HepG2 (cell line): ENCODE data around the gene TELO2. TPM values are rescaled to one million over a fixed set of nuclear protein-coding genes. Genes with fewer than 3 reads are reported as not detected.

Experiments used
- ATM ChIP-seq: fragments of 450-650 bp; IDR thresholded peaks from 2 replicates; pipeline ENCODE4 v1.7.1; 2017; ENCODE audit warnings: mild to moderate bottlenecking, borderline replicate concordance
- ISL2 ChIP-seq: sonication (generic); formaldehyde crosslinking; IDR thresholded peaks from 2 replicates; pipeline ENCODE4 v1.5.0; 2020; ENCODE audit warnings: missing genetic modification reagents
- LCORL ChIP-seq, 2 experiments: fragments of 450-650 bp in 1 of 2; sonication (generic) in 1 of 2; formaldehyde crosslinking in 1 of 2; IDR thresholded peaks; 2 replicates each; pipeline versions ENCODE4 v1.5.0 to v1.6.1; 2017 to 2020; ENCODE audit warnings: antibody characterized with exemption in 1 of 2, missing genetic modification reagents in 1 of 2
- RBAK ChIP-seq: sonication (generic); formaldehyde crosslinking; IDR thresholded peaks from 2 replicates; pipeline ENCODE4 v1.5.1; 2020; ENCODE audit warnings: mild to moderate bottlenecking, missing genetic modification reagents
- SIX4 ChIP-seq: sonication (generic); formaldehyde crosslinking; IDR thresholded peaks from 2 replicates; pipeline ENCODE4 v1.4.0; 2020; ENCODE audit warnings: missing genetic modification reagents
- STAT5B ChIP-seq: sonication (generic); formaldehyde crosslinking; IDR thresholded peaks from 2 replicates; pipeline ENCODE4 v1.4.0; 2020; ENCODE audit warnings: missing genetic modification reagents
- THYN1 ChIP-seq: sonication (generic); formaldehyde crosslinking; IDR thresholded peaks from 2 replicates; pipeline ENCODE4 v1.8.1; 2023; ENCODE audit warnings: low read depth, mild to moderate bottlenecking, moderate library complexity, missing genetic modification reagents, borderline replicate concordance
- ZNF343 ChIP-seq: sonication (generic); formaldehyde crosslinking; IDR thresholded peaks from 2 replicates; pipeline ENCODE4 v1.4.0; 2020; ENCODE audit warnings: mild to moderate bottlenecking, missing genetic modification reagents
- ZNF570 ChIP-seq: sonication (generic); formaldehyde crosslinking; IDR thresholded peaks from 2 replicates; pipeline ENCODE4 v1.4.0; 2020; ENCODE audit warnings: mild to moderate bottlenecking, missing genetic modification reagents, borderline replicate concordance
- ZNF615 ChIP-seq: sonication (generic); formaldehyde crosslinking; IDR thresholded peaks from 2 replicates; pipeline ENCODE4 v1.5.0; 2020; ENCODE audit warnings: mild to moderate bottlenecking, missing genetic modification reagents, borderline replicate concordance
- ZNF674 ChIP-seq: sonication (generic); formaldehyde crosslinking; IDR thresholded peaks from 2 replicates; pipeline ENCODE4 v1.5.0; 2020; ENCODE audit warnings: low read depth, mild to moderate bottlenecking, missing genetic modification reagents
- ZSCAN29 ChIP-seq: sonication (generic); formaldehyde crosslinking; conservative IDR thresholded peaks from 2 replicates; pipeline ENCODE4 v1.4.0; 2020; ENCODE audit warnings: mild to moderate bottlenecking, missing genetic modification reagents
- ZZZ3 ChIP-seq: sonication (generic); formaldehyde crosslinking; IDR thresholded peaks from 2 replicates; pipeline ENCODE4 v1.4.0; 2020; ENCODE audit warnings: missing genetic modification reagents, mild to moderate bottlenecking, borderline replicate concordance
- polyA plus RNA-seq, 8 experiments: library from polyadenylated mRNA; depleted of rRNA in 3 of 8; stranded (reverse) in 7 of 8; unstranded in 1 of 8; fragments of >200 nt; fragmentation: Illumina TruSeq in 4 of 8; extraction: Trizol in 4 of 8; gene quantifications; 2 replicates each; pipeline versions ENCODE4 v1.2.1 to v1.2.3, GENCODE V29; 2011 to 2016; ENCODE audit warnings: low read depth in 4 of 8, missing spikeins in 1 of 8, mixed read lengths in 1 of 8; ENCODE audit not compliant: insufficient read depth in 1 of 8
- total RNA-seq, 5 experiments: library from RNA; depleted of rRNA; stranded (reverse); fragments of >200 nt; fragmentation: Illumina TruSeq; extraction: Trizol; gene quantifications; 2 replicates each; pipeline ENCODE4 v1.2.3, GENCODE V29; 2016; ENCODE audit warnings: low read depth in 1 of 5
- TF ChIP-seq, protein P1 (sequence below): sonication (generic); formaldehyde crosslinking; IDR thresholded peaks from 2 replicates; pipeline ENCODE4 v1.4.0; 2020; ENCODE audit warnings: missing genetic modification reagents, mild to moderate bottlenecking, borderline replicate concordance
- TF ChIP-seq, protein P2 (sequence below): sonication (generic); formaldehyde crosslinking; IDR thresholded peaks from 2 replicates; pipeline ENCODE4 v1.5.0; 2020; ENCODE audit warnings: missing genetic modification reagents
- TF ChIP-seq, protein P3 (sequence below): sonication (generic); formaldehyde crosslinking; conservative IDR thresholded peaks from 2 replicates; pipeline ENCODE4 v1.4.0; 2020; ENCODE audit warnings: missing genetic modification reagents
- TF ChIP-seq, protein P4 (sequence below): IDR thresholded peaks from 2 replicates; pipeline ENCODE4 v1.6.1; 2016; ENCODE audit warnings: missing compliant biosample characterization, missing genetic modification reagents, borderline replicate concordance
- TF ChIP-seq, protein P5 (sequence below): sonication (generic); formaldehyde crosslinking; IDR thresholded peaks from 2 replicates; pipeline ENCODE4 v1.4.0; 2020; ENCODE audit warnings: missing genetic modification reagents, mild to moderate bottlenecking, borderline replicate concordance

Gene TELO2
- total and polyA plus RNA-seq, 2 of the 13 experiments (the other 11 are each of a cell fraction or from before 2014, with no cell fraction given) = 10.1 to 17.9 TPM

DNA sequence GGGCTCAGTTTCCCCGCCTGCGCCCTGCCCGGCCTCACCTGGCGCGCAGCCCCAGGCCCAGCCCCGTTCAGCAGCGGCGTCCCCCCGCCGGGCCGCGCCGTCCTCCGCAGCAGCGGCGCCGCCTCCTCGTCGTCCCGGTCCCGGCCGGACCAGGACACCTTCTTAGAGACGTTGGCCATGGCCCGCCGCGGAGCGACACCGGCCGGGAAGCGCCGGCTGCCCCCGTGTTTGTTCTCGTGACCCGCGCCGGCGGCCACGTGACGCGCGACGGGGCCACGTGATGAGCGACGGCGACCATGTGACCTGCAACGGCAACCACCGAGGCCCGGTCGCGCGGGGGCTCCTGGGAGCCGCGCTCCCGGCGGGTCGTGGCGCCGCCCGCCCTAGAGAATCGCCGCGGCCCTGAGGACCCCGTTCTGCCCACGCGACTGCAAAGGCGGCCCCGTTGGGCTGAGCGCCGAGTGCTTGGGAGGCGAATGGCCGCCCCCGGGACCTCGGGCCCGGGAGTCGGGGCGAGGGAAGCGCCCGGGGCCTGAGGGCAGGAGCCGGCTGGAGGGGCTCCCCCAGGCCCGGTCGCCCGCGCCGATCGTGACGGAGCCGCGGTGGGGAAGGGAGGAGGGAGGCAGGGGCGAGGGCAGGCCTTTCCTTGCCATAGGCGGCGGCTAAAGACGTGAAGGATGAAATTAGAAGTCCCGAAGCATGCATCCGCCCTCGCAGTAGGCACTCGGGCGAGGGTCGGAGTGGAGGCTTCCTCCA lies 18.2 kb upstream of the TELO2 start, which contains the start of gene CLCN7 (continued):
- TF ChIP-seq, protein P1, sequence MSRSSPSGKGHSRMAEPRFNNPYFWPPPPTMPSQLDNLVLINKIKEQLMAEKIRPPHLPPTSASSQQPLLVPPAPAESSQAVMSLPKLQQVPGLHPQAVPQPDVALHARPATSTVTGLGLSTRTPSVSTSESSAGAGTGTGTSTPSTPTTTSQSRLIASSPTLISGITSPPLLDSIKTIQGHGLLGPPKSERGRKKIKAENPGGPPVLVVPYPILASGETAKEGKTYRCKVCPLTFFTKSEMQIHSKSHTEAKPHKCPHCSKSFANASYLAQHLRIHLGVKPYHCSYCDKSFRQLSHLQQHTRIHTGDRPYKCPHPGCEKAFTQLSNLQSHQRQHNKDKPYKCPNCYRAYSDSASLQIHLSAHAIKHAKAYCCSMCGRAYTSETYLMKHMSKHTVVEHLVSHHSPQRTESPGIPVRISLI (CRISPR knock-in tag) = no peak; the same call in 1 of the 2 replicates
- TF ChIP-seq, protein P2, sequence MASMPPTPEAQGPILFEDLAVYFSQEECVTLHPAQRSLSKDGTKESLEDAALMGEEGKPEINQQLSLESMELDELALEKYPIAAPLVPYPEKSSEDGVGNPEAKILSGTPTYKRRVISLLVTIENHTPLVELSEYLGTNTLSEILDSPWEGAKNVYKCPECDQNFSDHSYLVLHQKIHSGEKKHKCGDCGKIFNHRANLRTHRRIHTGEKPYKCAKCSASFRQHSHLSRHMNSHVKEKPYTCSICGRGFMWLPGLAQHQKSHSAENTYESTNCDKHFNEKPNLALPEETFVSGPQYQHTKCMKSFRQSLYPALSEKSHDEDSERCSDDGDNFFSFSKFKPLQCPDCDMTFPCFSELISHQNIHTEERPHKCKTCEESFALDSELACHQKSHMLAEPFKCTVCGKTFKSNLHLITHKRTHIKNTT (CRISPR knock-in tag) = no peak
- TF ChIP-seq ZNF343 (CRISPR knock-in tag) (peak; percentile 92; the same call in 1 of the 2 replicates), ZZZ3 (peak; percentile 87; the same call in 1 of the 2 replicates), ZNF615 (CRISPR knock-in tag) (no peak), SIX4 (CRISPR knock-in tag) (peak; percentile 55; the same call in 1 of the 2 replicates), ZNF570 (CRISPR knock-in tag) (peak; percentile 94; the same call in 1 of the 2 replicates), ISL2 (CRISPR knock-in tag) (peak; percentile 63; the same call in 1 of the 2 replicates), LCORL (IDR thresholded peaks at IDR 0.05) (no peak), LCORL (CRISPR knock-in tag; IDR thresholded peaks at IDR 0.05) (0 out of 2 replicates have a peak, but pooled peaks have one; percentile 4), ZSCAN29 (no peak), ATM (no peak), THYN1 (no peak), RBAK (no peak), STAT5B (CRISPR knock-in tag) (no peak), ZNF674 (CRISPR knock-in tag) (no peak)
- TF ChIP-seq, protein P3, sequence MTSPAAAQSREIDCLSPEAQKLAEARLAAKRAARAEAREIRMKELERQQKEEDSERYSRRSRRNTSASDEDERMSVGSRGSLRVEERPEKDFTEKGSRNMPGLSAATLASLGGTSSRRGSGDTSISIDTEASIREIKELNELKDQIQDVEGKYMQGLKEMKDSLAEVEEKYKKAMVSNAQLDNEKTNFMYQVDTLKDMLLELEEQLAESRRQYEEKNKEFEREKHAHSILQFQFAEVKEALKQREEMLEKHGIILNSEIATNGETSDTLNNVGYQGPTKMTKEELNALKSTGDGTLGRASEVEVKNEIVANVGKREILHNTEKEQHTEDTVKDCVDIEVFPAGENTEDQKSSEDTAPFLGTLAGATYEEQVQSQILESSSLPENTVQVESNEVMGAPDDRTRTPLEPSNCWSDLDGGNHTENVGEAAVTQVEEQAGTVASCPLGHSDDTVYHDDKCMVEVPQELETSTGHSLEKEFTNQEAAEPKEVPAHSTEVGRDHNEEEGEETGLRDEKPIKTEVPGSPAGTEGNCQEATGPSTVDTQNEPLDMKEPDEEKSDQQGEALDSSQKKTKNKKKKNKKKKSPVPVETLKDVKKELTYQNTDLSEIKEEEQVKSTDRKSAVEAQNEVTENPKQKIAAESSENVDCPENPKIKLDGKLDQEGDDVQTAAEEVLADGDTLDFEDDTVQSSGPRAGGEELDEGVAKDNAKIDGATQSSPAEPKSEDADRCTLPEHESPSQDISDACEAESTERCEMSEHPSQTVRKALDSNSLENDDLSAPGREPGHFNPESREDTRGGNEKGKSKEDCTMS (CRISPR knock-in tag) = no peak
- TF ChIP-seq, protein P4, sequence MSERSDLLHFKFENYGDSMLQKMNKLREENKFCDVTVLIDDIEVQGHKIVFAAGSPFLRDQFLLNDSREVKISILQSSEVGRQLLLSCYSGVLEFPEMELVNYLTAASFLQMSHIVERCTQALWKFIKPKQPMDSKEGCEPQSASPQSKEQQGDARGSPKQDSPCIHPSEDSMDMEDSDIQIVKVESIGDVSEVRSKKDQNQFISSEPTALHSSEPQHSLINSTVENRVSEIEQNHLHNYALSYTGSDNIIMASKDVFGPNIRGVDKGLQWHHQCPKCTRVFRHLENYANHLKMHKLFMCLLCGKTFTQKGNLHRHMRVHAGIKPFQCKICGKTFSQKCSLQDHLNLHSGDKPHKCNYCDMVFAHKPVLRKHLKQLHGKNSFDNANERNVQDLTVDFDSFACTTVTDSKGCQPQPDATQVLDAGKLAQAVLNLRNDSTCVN (CRISPR knock-in tag) = 0 out of 2 replicates have a peak, but pooled peaks have one; percentile 74
- TF ChIP-seq, protein P5, sequence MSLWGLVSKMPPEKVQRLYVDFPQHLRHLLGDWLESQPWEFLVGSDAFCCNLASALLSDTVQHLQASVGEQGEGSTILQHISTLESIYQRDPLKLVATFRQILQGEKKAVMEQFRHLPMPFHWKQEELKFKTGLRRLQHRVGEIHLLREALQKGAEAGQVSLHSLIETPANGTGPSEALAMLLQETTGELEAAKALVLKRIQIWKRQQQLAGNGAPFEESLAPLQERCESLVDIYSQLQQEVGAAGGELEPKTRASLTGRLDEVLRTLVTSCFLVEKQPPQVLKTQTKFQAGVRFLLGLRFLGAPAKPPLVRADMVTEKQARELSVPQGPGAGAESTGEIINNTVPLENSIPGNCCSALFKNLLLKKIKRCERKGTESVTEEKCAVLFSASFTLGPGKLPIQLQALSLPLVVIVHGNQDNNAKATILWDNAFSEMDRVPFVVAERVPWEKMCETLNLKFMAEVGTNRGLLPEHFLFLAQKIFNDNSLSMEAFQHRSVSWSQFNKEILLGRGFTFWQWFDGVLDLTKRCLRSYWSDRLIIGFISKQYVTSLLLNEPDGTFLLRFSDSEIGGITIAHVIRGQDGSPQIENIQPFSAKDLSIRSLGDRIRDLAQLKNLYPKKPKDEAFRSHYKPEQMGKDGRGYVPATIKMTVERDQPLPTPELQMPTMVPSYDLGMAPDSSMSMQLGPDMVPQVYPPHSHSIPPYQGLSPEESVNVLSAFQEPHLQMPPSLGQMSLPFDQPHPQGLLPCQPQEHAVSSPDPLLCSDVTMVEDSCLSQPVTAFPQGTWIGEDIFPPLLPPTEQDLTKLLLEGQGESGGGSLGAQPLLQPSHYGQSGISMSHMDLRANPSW (CRISPR knock-in tag) = no peak; the same call in 1 of the 2 replicates
